Liver (tissue), 9 donors: ENCODE measurements around the gene TTC28. TPM values are rescaled to one million over a fixed set of nuclear protein-coding genes. Genes with fewer than 3 reads are reported as not detected.

ENCODE experiments used
- DNase-seq: peaks from one replicate; pipeline ENCODE4 v3.0.0-alpha.2; 2017; ENCODE audit warnings: low spot score
- H3K27ac ChIP-seq, 2 donors: one replicate each; pipeline ENCODE4 v1.7.0; 2013; ENCODE audit warnings: inconsistent platforms in 2 of 2, low read length in 2 of 2, control low read depth in 1 of 2, low read depth in 1 of 2, mild to moderate bottlenecking in 1 of 2
- H3K27me3 ChIP-seq, 4 donors: one replicate each; pipeline versions ENCODE4 v1.6.1 to v1.7.0; 2013; ENCODE audit warnings: low read length in 3 of 4, inconsistent platforms in 1 of 4, mild to moderate bottlenecking in 1 of 4, moderate library complexity in 1 of 4; ENCODE audit not compliant: control insufficient read depth in 4 of 4, insufficient read depth in 4 of 4
- H3K36me3 ChIP-seq, 4 donors: one replicate each; pipeline versions ENCODE4 v1.6.1 to v1.7.0; 2013; ENCODE audit warnings: low read length in 3 of 4, mild to moderate bottlenecking in 3 of 4, low read depth in 1 of 4, moderate library complexity in 1 of 4; ENCODE audit not compliant: control insufficient read depth in 4 of 4, insufficient read depth in 3 of 4
- H3K4me1 ChIP-seq, 4 donors: one replicate each; pipeline versions ENCODE4 v1.6.1 to v1.7.0; 2013; ENCODE audit warnings: low read length in 3 of 4, mild to moderate bottlenecking in 3 of 4, moderate library complexity in 1 of 4; ENCODE audit not compliant: control insufficient read depth in 4 of 4, insufficient read depth in 4 of 4
- H3K4me3 ChIP-seq, 3 donors: one replicate each; pipeline versions ENCODE4 v1.6.1 to v1.7.0; 2013; ENCODE audit warnings: low read length in 3 of 3, control low read depth in 1 of 3, low read depth in 1 of 3, mild to moderate bottlenecking in 1 of 3
- H3K9ac ChIP-seq, 2 donors: one replicate each; pipeline ENCODE4 v1.7.0; 2013; ENCODE audit warnings: low read length in 2 of 2, mild to moderate bottlenecking in 2 of 2, moderate library complexity in 2 of 2, control low read depth in 1 of 2, low read depth in 1 of 2
- H3K9me3 ChIP-seq, 4 donors: one replicate each; pipeline versions ENCODE4 v1.6.1 to v1.7.0; 2013; ENCODE audit warnings: low read length in 3 of 4; ENCODE audit not compliant: control insufficient read depth in 4 of 4
- ATF3 ChIP-seq: IDR thresholded peaks from 2 replicates; pipeline ENCODE4 v1.6.1; 2016; ENCODE audit warnings: antibody characterized with exemption
- EGR1 ChIP-seq, 2 donors: IDR thresholded peaks; 2 replicates each; pipeline ENCODE4 v1.6.1; 2016 to 2018; ENCODE audit warnings: antibody characterized with exemption in 2 of 2, low read depth in 2 of 2
- FOXA1 ChIP-seq: IDR thresholded peaks from 2 replicates; pipeline ENCODE4 v1.6.1; 2016; ENCODE audit warnings: antibody characterized with exemption
- FOXA2 ChIP-seq: IDR thresholded peaks from 2 replicates; pipeline ENCODE4 v1.6.1; 2016; ENCODE audit warnings: antibody characterized with exemption
- GABPA ChIP-seq, 2 donors: IDR thresholded peaks in 1 of 2; conservative IDR thresholded peaks in 1 of 2; 2 replicates each; pipeline ENCODE4 v1.6.1; 2016; ENCODE audit warnings: antibody characterized with exemption in 2 of 2, mild to moderate bottlenecking in 1 of 2, moderate library complexity in 1 of 2
- HNF4A ChIP-seq, 2 donors: conservative IDR thresholded peaks; 2 replicates each; pipeline ENCODE4 v1.6.1; 2016; ENCODE audit warnings: antibody characterized with exemption in 2 of 2, mild to moderate bottlenecking in 2 of 2
- HNF4G ChIP-seq: IDR thresholded peaks from 2 replicates; pipeline ENCODE4 v1.6.1; 2016; ENCODE audit warnings: antibody characterized with exemption
- JUND ChIP-seq, 2 donors: IDR thresholded peaks; 2 replicates each; pipeline ENCODE4 v1.6.1; 2016; ENCODE audit warnings: antibody characterized with exemption in 2 of 2
- MAX ChIP-seq: IDR thresholded peaks from 2 replicates; pipeline ENCODE4 v1.6.1; 2016; ENCODE audit warnings: antibody characterized with exemption
- NR2F2 ChIP-seq: IDR thresholded peaks from 2 replicates; pipeline ENCODE4 v1.6.1; 2016; ENCODE audit warnings: antibody characterized with exemption
- RAD21 ChIP-seq, 2 donors: IDR thresholded peaks; 2 replicates each; pipeline ENCODE4 v1.6.1; 2016; ENCODE audit warnings: antibody characterized with exemption in 2 of 2, mild to moderate bottlenecking in 2 of 2
- REST ChIP-seq: IDR thresholded peaks from 2 replicates; pipeline ENCODE4 v1.6.1; 2016; ENCODE audit warnings: antibody characterized with exemption, mild to moderate bottlenecking
- RXRA ChIP-seq, 2 donors: IDR thresholded peaks; 2 replicates each; pipeline ENCODE4 v1.6.1; 2017 to 2018; ENCODE audit warnings: antibody characterized with exemption in 2 of 2, mild to moderate bottlenecking in 1 of 2
- SP1 ChIP-seq: IDR thresholded peaks from 2 replicates; pipeline ENCODE4 v1.6.1; 2018; ENCODE audit warnings: antibody characterized with exemption, mild to moderate bottlenecking
- TAF1 ChIP-seq: conservative IDR thresholded peaks from 2 replicates; pipeline ENCODE4 v1.6.1; 2016; ENCODE audit warnings: antibody characterized with exemption, mild to moderate bottlenecking
- YY1 ChIP-seq: IDR thresholded peaks from 2 replicates; pipeline ENCODE4 v1.6.1; 2016; ENCODE audit warnings: antibody characterized with exemption, mild to moderate bottlenecking
- WGBS: extraction: QIAGEN DNeasy Blood & Tissue Kit; methylation state at CpG from one replicate; pipeline ENCODE4 v1.1.7; 2013; 5-methylcytosine and 5-hydroxymethylcytosine counted together
- polyA plus RNA-seq, 2 donors: library from polyadenylated mRNA; stranded (reverse) in 1 of 2; unstranded in 1 of 2; fragments of 200-250 nt in 1 of 2; fragments of >200 nt in 1 of 2; fragmentation: Nextera tagmentation in 1 of 2; extraction: Ambion mirVana in 1 of 2; gene quantifications; one replicate each; pipeline versions ENCODE4 v1.2.1 to v1.2.3, GENCODE V29; 2013 to 2015
- total RNA-seq, 2 donors: library from RNA; depleted of rRNA; stranded (reverse); fragments of >200 nt; gene quantifications; one replicate each; pipeline ENCODE4 v1.2.3, GENCODE V29; 2014
- TF ChIP-seq, protein P1 (sequence below): IDR thresholded peaks from 2 replicates; pipeline ENCODE4 v1.6.1; 2016; ENCODE audit warnings: antibody characterized with exemption
- TF ChIP-seq, protein P2 (sequence below): fragments of 150-350 bp; IDR thresholded peaks from 2 replicates; pipeline ENCODE4 v1.5.1; 2017; ENCODE audit warnings: improper control_type of control experiment, low read depth, low read length; ENCODE audit not compliant: missing input control
- donor health status: healthy.
- donor health status: healthy.
- donor health status: healthy.
- donor health status: healthy.
- donor health status: healthy.

TTC28 gene
- total and polyA plus RNA-seq, 4 donors = 4.2 to 19.4 (median 5.9) TPM

DNA sequence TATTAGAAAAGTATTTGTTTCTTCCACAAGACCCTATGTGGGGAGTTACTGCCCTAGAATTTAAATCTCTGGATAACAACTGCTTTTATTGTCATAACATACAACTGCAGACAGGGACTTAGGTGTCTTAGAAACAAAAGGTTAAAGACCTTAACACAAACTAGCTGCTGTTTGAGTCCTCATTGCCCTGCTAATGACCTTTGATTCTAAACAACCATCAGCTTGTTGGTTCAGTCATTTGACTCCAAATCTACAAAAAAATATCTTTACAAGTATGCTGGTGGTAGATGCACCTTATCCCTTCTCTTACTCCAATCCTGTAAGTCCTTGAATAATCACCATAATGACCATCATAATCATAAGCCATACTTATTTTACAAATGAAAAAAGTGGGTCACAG, 383.2 kb downstream of the TTC28 start (continued):
- no peak for TF ChIP-seq HNF4G
- no peak for TF ChIP-seq REST

- 64% methylated on average over 2 of the region's 2 CpGs for WGBS
- H3K4me1 ChIP-seq = peaks cover 0 to 4% (median 0%) of the 10 kb centered on the region in 4 donors
- DNase-seq = no peak
- TF ChIP-seq REST (no peak), FOXA2 (no peak), RXRA (IDR thresholded peaks at IDR 0.05) (no peak), RAD21 (IDR thresholded peaks at IDR 0.05) (no peak), HNF4A (conservative IDR thresholded peaks at IDR 0.05) (no peak), HNF4G (no peak), FOXA1 (no peak), MAX (no peak), SP1 (no peak), GABPA (IDR thresholded peaks at IDR 0.05 in 1 of 2, conservative IDR thresholded peaks at IDR 0.05 in 1 of 2) (no peak), NR2F2 (no peak), TAF1 (no peak), ATF3 (no peak), YY1 (no peak), EGR1 (IDR thresholded peaks at IDR 0.05; ENCODE audit: low read depth in 2 of 2) (no peak), JUND (IDR thresholded peaks at IDR 0.05) (no peak)
- TF ChIP-seq, protein P1, sequence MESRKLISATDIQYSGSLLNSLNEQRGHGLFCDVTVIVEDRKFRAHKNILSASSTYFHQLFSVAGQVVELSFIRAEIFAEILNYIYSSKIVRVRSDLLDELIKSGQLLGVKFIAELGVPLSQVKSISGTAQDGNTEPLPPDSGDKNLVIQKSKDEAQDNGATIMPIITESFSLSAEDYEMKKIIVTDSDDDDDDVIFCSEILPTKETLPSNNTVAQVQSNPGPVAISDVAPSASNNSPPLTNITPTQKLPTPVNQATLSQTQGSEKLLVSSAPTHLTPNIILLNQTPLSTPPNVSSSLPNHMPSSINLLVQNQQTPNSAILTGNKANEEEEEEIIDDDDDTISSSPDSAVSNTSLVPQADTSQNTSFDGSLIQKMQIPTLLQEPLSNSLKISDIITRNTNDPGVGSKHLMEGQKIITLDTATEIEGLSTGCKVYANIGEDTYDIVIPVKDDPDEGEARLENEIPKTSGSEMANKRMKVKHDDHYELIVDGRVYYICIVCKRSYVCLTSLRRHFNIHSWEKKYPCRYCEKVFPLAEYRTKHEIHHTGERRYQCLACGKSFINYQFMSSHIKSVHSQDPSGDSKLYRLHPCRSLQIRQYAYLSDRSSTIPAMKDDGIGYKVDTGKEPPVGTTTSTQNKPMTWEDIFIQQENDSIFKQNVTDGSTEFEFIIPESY = no peak
- TF ChIP-seq, protein P2, sequence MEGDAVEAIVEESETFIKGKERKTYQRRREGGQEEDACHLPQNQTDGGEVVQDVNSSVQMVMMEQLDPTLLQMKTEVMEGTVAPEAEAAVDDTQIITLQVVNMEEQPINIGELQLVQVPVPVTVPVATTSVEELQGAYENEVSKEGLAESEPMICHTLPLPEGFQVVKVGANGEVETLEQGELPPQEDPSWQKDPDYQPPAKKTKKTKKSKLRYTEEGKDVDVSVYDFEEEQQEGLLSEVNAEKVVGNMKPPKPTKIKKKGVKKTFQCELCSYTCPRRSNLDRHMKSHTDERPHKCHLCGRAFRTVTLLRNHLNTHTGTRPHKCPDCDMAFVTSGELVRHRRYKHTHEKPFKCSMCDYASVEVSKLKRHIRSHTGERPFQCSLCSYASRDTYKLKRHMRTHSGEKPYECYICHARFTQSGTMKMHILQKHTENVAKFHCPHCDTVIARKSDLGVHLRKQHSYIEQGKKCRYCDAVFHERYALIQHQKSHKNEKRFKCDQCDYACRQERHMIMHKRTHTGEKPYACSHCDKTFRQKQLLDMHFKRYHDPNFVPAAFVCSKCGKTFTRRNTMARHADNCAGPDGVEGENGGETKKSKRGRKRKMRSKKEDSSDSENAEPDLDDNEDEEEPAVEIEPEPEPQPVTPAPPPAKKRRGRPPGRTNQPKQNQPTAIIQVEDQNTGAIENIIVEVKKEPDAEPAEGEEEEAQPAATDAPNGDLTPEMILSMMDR = no peak
- H3K27ac ChIP-seq = no peak overlapping the region
- no peaks in the 10 kb centered on the region for H3K27me3 ChIP-seq
- no peaks in the 10 kb centered on the region for H3K9me3 ChIP-seq
- H3K4me3 ChIP-seq = no peak overlapping the region
- no peak overlapping the region for H3K9ac ChIP-seq
- no peaks in the 10 kb centered on the region for H3K36me3 ChIP-seq
Measured at GRCh38 chr22:28283068-28283654, 396.5 kb downstream of the TTC28 start.
